GM18873 (cell line): ENCODE data around the gene CHST12.

Experiments
- ATAC-seq: cut with Tn5 transposase; IDR thresholded peaks from one replicate; pipeline ENCODE4 v1.9.1; 2021; ENCODE audit warnings: mild to moderate bottlenecking, moderate library complexity, moderate number of reproducible peaks; ENCODE audit not compliant: unreplicated experiment, low FRiP score

Gene CHST12

GRCh38 chr7:2495418-2496299, 92.2 kb downstream of the CHST12 start:
- no peak for ATAC-seq

DNA sequence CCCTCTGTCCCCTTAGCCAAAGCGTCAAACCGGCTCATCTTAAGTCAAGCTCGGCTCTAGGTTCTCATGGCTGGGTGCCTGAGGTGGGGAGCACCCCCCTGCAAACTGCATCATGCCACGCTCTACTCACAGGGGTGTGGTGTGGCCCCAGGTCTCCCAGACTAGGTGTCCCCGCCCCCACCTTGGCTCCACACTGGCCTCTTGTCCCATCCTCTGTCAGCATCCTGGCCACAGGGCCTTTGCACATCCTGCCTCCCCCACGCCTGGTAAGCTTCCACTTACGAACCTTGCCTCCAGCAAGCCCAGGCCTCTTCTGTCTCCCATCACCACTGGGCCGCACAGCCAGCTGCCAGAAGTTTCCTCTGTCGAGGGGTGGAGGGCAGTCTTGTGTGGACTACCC, 93.0 kb downstream of the CHST12 start:
- ATAC-seq = no peak

DNA sequence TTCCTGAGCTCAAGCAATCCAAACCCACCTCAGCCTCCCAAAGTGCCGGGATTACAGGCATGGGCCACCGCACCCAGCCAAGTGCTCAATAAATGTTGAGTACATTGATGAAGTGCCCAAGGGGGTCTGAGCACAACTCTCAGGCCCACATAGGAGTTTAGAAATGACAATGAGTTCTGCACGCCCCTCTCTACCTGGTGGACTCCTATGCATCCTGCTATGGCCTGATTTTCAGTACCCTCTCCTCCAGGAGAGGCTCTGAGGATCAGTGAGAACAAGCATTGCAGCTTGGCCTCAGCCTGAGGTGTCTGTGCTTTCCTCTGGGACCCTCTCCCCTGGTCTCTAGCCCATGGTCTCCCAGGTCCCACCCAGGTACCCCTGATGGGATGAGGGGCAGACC, 93.7 kb downstream of the CHST12 start:
- ATAC-seq = no peak

DNA sequence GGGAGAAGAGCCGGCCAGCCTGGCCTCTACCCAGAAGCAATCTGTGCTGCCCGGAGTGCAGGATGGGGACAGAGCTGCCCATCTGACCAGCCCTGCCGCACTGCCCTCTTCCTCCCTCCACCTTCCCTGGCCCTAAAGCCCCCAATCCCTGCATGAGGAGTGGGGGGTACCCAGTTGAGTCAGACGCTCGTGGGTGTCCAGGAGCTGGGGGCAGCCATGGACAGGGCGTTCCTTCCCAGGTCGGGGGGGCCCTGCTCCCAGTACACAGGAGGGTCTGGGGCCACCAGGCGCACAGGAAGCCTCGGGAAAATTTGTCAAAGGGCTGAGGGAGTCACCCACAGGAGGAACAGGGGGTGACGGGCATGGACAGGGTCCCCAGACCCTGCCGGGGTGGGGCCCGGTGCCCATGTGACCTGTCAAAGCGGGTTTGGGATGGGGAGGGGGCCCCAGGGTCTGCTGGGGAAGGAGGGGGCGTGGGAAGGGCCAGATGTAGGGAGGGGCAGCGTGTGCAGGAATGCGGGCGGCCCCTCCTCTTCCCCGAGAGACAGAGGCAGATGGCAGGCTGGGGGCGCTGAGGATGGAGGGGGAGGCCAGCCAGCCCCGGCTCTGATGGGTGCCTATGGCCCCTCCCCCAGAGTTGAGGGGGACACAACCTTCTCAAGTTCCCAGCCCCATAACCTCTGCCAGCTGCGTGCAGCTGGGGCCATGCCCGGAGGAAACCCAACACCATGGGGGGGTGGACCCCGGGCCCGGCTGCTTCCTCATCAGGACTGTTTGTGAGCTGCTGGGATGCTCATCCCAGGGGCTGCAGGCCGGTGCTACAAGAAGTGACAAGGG, 94.3 kb downstream of the CHST12 start:
- no peak for ATAC-seq
